Gastrocnemius medialis (tissue), 4 donors: ENCODE data around the gene KCNA10. TPM values are rescaled to one million over a fixed set of nuclear protein-coding genes. Genes with fewer than 3 reads are reported as not detected.

Experiments
- ATAC-seq, 2 donors: fragments of 150-250 bp; one replicate each; pipeline ENCODE4 v1.9.1; 2016
- DNase-seq, 2 donors: peaks; one replicate each; pipeline ENCODE4 v3.0.0-alpha.2; 2019
- H3K27ac ChIP-seq, 4 donors: fragments of 200-600 bp; sonication (generic); 1 replicate in 1 of 4; 2 replicates in 3 of 4; pipeline ENCODE4 v1.5.1; 2016 to 2018; ENCODE audit warnings: mild to moderate bottlenecking in 2 of 4, moderate library complexity in 1 of 4
- H3K27me3 ChIP-seq, 3 donors: fragments of 200-600 bp; sonication (generic) in 2 of 3; 1 replicate in 1 of 3; 2 replicates in 2 of 3; pipeline versions ENCODE4 v1.5.1 to v1.6.0; 2016 to 2019; ENCODE audit warnings: mild to moderate bottlenecking in 1 of 3, moderate library complexity in 1 of 3
- H3K36me3 ChIP-seq, 2 donors: fragments of 200-600 bp; sonication (generic) in 1 of 2; one replicate each; pipeline ENCODE4 v1.5.1; 2017 to 2018
- H3K4me1 ChIP-seq, 2 donors: fragments of 200-600 bp; sonication (generic) in 1 of 2; one replicate each; pipeline ENCODE4 v1.5.1; 2016 to 2017; ENCODE audit warnings: mild to moderate bottlenecking in 2 of 2
- H3K4me3 ChIP-seq, 4 donors: fragments of 200-600 bp; sonication (generic) in 3 of 4; 1 replicate in 1 of 4; 2 replicates in 3 of 4; pipeline ENCODE4 v1.5.1; 2016 to 2019; ENCODE audit warnings: mild to moderate bottlenecking in 2 of 4
- H3K9me3 ChIP-seq, 3 donors: fragments of 200-600 bp; sonication (generic) in 2 of 3; 1 replicate in 1 of 3; 2 replicates in 2 of 3; pipeline ENCODE4 v1.5.1; 2016 to 2019
- CTCF ChIP-seq, 5 experiments: fragments of 450-650 bp in 3 of 5; fragments of 200-600 bp in 2 of 5; sonication (generic) in 2 of 5; IDR thresholded peaks in 4 of 5; conservative IDR thresholded peaks in 1 of 5; 1 replicate in 4 of 5; 2 replicates in 1 of 5; pipeline ENCODE4 v1.5.1; 2016 to 2019; ENCODE audit warnings: antibody characterized with exemption in 5 of 5, mild to moderate bottlenecking in 3 of 5, moderate library complexity in 3 of 5
- POLR2A ChIP-seq, 2 donors: fragments of 450-650 bp; IDR thresholded peaks; one replicate each; pipeline ENCODE4 v1.6.1; 2017; ENCODE audit warnings: antibody characterized with exemption in 2 of 2, mild to moderate bottlenecking in 2 of 2, moderate library complexity in 2 of 2
- in situ Hi-C, 4 donors: fragments of 200-750 bp; cut with MboI; loops; one replicate each; pipeline versions ENCODE4 v1.15.0 to v1.8.0; 2017; ENCODE audit warnings: low sequenced_read_pairs in 4 of 4
- intact Hi-C: fragments of 100-400 bp; cut with DNase I; formaldehyde crosslinking; loops from one replicate; pipeline ENCODE4 v1.15.1; 2023; ENCODE audit warnings: low total_unique reads
- total RNA-seq, 4 donors: library from RNA; depleted of rRNA; stranded (reverse); fragments of >200 nt; gene quantifications; one replicate each; pipeline versions ENCODE4 v1.1.0 to v1.2.3, GENCODE V29; 2016

Gene KCNA10
- total RNA-seq, 4 donors from 2014 or later, result not detected

- intact Hi-C loops (no loop called here), in situ Hi-C loops (no loop called here)
- Histone ChIP-seq H3K36me3 (no peaks in the 10 kb centered on the region), H3K9me3 (no peaks in the 10 kb centered on the region), H3K27ac (no peak overlapping the region), H3K4me1 (no peaks in the 10 kb centered on the region), H3K4me3 (no peak overlapping the region), H3K27me3 (no peaks in the 10 kb centered on the region)
- DNase-seq (no peak), ATAC-seq (no peak)
- TF ChIP-seq CTCF (IDR thresholded peaks at IDR 0.05 in 4 of 5, conservative IDR thresholded peaks at IDR 0.05 in 1 of 5) (no peak), POLR2A (IDR thresholded peaks at IDR 0.05) (no peak)
These were observed 34.2 kb downstream of the KCNA10 start for GRCh38 chr1:110484801-110485200.

- DNase-seq, result no peak
- Histone ChIP-seq H3K27ac (no peak overlapping the region), H3K36me3 (no peaks in the 10 kb centered on the region), H3K9me3 (no peaks in the 10 kb centered on the region), H3K27me3 (no peaks in the 10 kb centered on the region), H3K4me3 (no peak overlapping the region), H3K4me1 (no peaks in the 10 kb centered on the region)
- no peak for ATAC-seq
- intact Hi-C loops (no loop called here), in situ Hi-C loops (no loop called here)
- TF ChIP-seq POLR2A (IDR thresholded peaks at IDR 0.05) (no peak), CTCF (IDR thresholded peaks at IDR 0.05 in 4 of 5, conservative IDR thresholded peaks at IDR 0.05 in 1 of 5) (no peak)
These were observed 35.7 kb downstream of the KCNA10 start for GRCh38 chr1:110483308-110483685.

GRCh38 chr1:110482662-110483307, 36.2 kb downstream of the KCNA10 start:
- no peak overlapping the region for H3K4me3 ChIP-seq
- no peak overlapping the region for H3K27ac ChIP-seq
- no peaks in the 10 kb centered on the region for H3K4me1 ChIP-seq
- TF ChIP-seq POLR2A (IDR thresholded peaks at IDR 0.05) (no peak), CTCF (IDR thresholded peaks at IDR 0.05 in 4 of 5, conservative IDR thresholded peaks at IDR 0.05 in 1 of 5) (no peak)
- in situ Hi-C loops, result no loop called here
- H3K9me3 ChIP-seq, result no peaks in the 10 kb centered on the region
- H3K36me3 ChIP-seq, result no peaks in the 10 kb centered on the region
- ATAC-seq (no peak), DNase-seq (no peak)
- no peaks in the 10 kb centered on the region for H3K27me3 ChIP-seq
- intact Hi-C loops, result no loop called here

- in situ Hi-C loops, result no loop called here
These were observed 36.9 kb downstream of the KCNA10 start for GRCh38 chr1:110481968-110482623.

More at GRCh38 chr1:110481968-110482623, 36.9 kb downstream of the KCNA10 start:
- Histone ChIP-seq H3K9me3 (no peaks in the 10 kb centered on the region), H3K4me1 (no peaks in the 10 kb centered on the region), H3K27ac (no peak overlapping the region), H3K36me3 (no peaks in the 10 kb centered on the region), H3K27me3 (no peaks in the 10 kb centered on the region), H3K4me3 (no peak overlapping the region)
- ATAC-seq (no peak), DNase-seq (no peak)
- TF ChIP-seq CTCF (IDR thresholded peaks at IDR 0.05 in 4 of 5, conservative IDR thresholded peaks at IDR 0.05 in 1 of 5) (no peak), POLR2A (IDR thresholded peaks at IDR 0.05) (no peak)
- intact Hi-C loops, result no loop called here
